Measurements from ENCODE around the gene C5orf63. TPM values are rescaled to one million over a fixed set of nuclear protein-coding genes. Genes with fewer than 3 reads are reported as not detected.
"Not testable (repeated sequence)": the region's sequence is repeated elsewhere in the genome, so short reads cannot be mapped to it uniquely, and the experiment has no call there.

The C5orf63 gene
- total RNA-seq, 1 donor from 2014 or later: 5.1 TPM

DNA sequence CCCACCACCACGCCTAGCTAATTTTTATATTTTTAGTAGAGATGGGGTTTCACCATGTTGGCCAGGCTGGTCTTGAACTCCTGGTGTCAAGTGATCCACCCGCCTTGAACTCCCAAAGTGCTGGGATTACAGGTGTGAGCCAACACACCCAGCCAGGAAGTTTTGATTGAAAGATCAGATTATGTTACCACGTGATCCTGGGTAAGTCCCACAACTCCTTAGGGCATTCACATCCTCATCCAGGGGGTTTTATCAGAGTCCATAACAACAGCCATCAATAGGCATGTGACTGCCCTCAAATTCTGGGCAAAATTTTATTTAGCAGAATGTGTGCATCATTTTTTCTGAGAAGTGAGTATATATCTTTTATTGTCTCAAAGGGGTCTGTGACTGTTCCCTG lies 68.0 kb downstream of the C5orf63 start:
- ATAC-seq: not testable (repeated sequence)

DNA sequence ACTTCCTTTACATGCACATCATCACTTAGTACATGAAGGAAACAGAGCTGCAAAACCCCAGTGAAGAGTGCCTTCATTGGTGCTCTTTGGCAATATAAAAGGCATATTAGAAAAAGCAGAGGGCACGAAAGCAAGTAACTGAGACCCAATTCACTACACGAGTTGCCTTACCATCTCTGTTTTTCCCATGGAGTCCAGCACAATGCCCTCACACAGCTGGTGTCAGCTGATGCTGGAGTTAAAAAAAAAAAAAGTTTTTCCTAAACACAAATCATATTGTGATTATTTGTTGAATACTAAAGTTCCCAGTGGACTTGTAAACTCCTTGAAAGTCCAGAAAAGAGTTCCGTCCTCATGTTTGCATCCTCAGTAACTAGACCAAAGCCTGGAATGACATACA lies 68.6 kb downstream of the C5orf63 start:
- ATAC-seq: no peak

DNA sequence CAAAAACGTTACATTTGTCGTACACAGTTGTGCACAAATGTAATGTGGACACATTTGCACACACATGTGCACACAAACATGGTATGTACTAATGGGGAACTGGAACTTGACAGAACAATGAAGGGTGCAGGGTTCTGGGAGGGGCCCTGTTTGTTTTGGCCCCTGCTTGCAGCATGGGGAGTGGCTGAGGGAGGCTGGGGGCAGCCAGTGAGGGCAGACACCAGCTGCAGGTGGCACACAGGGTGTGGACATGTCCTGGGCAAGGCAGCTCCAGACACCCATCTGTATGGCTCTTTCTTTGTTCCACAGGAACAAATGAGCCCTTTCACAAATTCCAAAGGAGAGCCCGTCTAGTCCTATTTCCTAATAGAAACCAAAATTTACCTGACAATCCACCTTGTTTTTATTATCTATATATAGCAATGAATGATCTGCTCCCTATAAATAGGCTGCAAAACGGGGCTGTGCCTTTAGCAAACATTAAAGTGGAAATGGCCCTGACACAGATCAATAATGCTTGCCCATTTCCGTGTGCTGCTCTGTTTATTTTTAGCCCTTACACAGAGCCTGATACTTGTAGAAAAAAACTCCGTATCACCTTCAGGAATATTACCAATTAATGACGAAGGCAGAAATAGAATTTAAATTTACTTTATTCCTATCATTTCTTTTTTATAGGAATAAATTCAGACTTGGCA lies 69.4 kb downstream of the C5orf63 start:
- no peak for ATAC-seq

DNA sequence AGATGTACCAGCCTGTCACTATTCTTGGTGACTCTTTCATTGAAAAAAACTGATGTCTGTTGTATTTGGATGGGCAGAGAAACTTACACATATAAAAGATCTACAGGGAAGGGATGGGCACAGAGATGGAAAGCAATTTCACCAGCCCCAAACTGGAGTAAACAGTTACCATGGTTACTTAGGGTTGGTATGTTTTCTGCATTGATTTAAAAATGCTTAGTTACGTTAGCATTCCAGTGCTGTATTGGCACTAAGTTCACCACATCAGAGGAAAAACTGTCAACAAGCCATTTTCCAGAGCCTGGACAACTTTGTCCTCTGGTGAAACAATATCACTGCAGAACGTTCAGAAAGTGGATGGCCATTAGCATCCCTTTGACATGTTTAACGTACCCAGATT lies 70.9 kb downstream of the C5orf63 start:
- ATAC-seq: no peak

DNA sequence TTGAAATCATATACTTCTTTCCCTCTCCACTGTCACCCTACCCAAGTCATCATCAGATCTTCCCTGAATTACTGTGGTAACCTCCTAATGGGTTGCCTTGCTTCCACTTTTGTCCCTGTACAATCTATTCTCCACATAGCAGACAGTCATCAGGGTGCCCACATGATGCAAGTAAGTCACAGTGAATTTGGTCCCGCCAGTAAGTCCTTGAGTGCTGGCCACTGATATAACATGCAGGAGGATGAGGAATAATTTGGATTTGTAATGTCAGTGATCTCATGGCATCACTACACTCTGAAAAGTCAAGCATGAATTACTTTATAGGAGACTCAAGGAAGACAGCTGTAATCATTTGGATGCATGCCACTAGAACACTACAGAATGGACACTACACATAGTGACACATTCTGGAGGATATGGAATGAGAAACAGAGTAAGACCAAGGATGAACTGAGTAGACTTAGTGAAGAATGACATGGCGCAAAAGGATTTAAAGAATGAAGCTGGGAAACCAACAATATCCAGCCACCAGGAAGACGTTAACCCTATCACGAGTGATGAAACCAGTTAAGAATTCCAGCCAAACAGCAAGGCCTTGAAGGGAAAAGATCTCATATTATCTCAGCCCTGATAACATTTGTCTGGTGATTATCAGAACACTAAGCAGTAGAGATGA lies 71.5 kb downstream of the C5orf63 start:
- ATAC-seq: no peak

Other genes with a start within 250 kb of the C5orf63 start
- gene MARCHF3, start 42.9 kb downstream of the C5orf63 start, total RNA-seq: 2.4 TPM
- 0.12 TPM for gene MEGF10, start 217.3 kb upstream of the C5orf63 start, total RNA-seq